Left renal cortex interstitium (tissue), 4 donors: ENCODE results near the gene GALR2. TPM values are rescaled to one million over a fixed set of nuclear protein-coding genes. Genes with fewer than 3 reads are reported as not detected.
A peak's percentile ranks its signal among the peaks of the same experiment; 100 is the strongest.

ENCODE experiments used
- DNase-seq, 4 donors: peaks; one replicate each; pipeline ENCODE4 v3.0.0-alpha.2; 2013; ENCODE audit warnings: low read depth in 4 of 4, low spot score in 2 of 4, missing footprints in 1 of 4
- polyA plus RNA-seq, 4 donors: library from polyadenylated mRNA; unstranded; fragments of 120-200 nt; gene quantifications; one replicate each; pipeline ENCODE4 v1.2.1, GENCODE V29; 2013; ENCODE audit not compliant: insufficient read length in 4 of 4

GALR2 gene
- polyA plus RNA-seq, 4 donors: 0.25 to 0.88 (median 0.26) TPM

DNA sequence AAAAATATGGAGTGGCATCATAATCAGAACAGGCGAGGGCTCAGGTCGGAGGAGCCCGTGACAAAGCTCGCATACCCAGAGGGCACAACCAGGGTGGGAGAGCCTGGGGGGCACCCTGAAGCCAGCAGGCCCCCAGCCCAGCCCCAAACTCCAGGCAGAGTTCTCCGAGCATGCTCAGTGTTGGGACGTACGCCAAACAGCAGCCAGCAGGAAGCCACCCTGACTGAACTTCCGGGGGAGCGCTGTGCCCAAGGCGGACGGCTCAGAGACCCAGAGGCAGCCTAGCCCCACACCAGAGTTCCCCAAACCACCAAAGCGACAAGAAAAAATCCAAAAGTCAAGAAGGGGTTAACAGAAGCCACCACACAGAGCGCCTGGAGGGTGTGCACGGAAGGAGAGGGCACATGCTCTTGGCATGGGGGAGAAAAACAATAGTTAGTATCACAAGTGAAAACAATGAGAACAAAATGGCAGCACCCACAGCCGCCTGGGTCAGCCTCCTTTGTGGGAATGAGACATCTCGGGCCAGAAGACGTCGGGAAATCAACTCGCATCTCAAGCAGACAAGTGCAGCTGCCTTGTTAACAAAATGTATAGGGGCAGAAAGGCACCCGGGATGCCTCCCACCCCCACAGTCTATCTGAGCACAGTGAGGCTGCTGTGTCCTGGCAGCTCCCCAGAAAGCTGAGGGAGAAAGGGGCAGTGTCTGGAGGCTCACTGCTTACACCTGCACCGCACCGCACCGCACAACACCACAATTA, 17.1 kb downstream of the GALR2 start:
- DNase-seq: no peak

DNA sequence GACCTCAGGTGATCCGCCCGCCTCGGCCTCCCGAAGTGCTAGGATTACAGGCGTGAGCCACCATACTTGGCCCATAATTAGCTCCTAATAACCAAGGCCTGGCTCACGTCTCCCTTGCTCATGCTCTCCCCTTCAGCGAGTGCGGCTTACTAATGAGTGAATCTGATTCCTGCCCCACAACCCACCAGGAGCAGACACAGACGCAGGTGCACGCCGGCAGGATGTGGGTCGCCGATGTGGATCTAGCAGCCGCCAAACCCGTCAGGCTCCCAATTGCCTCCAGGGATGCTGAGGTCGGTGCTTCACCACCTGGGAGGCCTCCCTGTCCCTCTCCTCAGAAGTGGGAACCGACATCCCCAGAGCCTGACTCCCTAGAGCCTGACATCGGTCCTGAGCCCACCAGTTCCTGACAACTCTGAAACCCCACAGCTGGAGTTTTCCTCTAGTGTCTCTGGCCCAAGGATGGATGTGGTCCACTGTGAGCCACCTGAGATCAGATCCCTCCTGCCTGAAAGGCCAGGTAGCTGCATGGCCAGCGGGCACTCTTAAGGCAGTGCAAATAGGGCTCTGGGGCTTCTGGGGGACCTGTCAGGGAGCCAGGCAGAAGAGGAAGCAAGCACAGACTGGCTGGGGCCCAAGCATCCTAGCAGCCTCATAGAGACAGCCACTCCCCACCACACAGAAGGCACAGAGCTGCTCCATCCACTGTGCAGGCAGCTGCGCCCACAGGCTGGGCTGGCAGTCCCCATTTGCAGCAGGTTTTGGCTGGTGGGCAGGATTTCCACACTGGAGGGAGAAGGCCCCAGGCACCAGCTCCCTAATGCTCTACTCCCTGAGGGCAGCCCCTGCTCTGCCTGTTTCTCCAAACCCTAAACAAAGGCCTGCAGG, 18.2 kb downstream of the GALR2 start:
- no peak for DNase-seq

DNA sequence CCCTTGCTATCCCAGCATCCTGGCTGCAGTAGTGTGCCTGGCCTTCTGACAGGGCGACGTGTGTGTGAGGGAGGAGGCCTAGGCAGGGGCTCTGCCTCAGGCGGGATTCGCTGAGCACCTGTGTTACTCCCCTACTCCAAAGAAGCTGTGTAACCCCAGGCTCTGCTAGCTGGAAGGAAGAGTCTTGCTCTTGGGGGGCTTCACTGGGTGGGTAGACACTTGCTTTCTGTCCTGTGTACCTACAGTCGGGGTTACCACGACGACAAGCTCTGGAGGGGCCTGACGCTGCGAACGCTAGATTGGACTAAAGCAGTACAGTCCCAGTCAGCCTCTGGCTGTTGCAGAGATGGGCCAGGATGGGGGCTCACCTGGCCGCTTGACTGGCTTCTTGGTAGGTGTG, 19.5 kb downstream of the GALR2 start:
- DNase-seq: no peak

GRCh38 chr17:76095943-76096342, 21.4 kb downstream of the GALR2 start:
- no peak for DNase-seq

GRCh38 chr17:76097716-76098295, 23.2 kb downstream of the GALR2 start:
- no peak for DNase-seq

- no peak for DNase-seq
Measured at GRCh38 chr17:76102944-76103273, 28.3 kb downstream of the GALR2 start.

GRCh38 chr17:76103274-76104139, 28.9 kb downstream of the GALR2 start, which contains the start of gene EXOC7:
Gene EXOC7, minus strand, starts transcription at chr17:76103787. Its CDS starts 95 bp downstream, at chr17:76103692.
- peak; percentile 84 to 94 (median 91) for DNase-seq

DNA sequence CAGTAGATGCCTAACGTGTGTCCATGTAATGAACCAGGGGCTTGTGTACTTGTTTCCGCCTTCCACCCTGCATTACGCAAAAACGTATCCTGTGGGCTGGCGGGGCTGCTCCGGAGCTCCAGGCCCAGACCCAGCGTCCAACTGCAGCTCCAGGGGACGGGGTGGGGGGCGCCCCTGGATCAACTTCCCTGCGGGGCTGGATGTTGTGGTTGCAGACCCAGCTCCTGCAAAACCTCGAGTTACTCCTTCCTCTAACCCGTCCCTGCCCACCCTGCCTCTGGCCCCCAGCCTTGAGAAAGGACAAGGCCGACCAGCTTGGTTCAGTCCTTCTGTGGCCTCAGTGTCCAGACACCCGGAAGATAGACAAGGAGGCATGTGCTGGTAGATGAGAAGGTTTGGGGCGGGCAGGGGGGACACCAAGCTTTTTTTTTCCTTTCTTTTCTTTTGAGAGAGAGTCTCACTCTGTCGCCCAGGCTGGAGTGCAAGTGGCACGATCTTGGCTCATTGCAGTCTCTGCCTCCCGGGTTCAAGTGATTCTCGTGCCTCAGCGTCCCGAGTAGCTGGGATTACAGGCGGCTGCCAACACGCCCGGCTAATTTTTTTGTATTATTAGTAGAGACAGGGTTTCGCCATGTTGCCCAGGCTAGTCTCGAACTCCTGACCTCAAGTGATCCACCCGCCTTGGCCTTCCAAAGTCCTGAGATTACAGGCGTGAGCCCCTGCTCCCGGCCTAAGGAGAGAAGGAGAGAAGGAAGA, 29.7 kb downstream of the GALR2 start:
- no peak for DNase-seq

DNA sequence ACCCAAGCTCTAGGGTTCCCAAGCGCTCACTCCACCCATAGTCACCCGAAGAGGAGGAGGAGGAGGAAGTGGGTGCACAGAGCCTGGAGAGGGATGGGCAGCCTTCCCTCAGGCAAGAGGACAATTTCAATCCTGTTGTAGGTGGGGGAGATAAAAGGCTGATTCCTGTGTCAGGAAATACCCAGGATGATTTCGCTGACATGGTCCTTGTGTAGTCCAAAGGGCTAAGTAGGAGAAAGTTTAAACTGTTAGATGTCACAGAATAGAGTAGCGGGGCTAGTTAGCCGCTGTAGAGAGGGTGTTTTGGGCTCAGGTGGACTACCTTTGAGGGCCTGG, 30.3 kb downstream of the GALR2 start:
- DNase-seq: no peak

DNA sequence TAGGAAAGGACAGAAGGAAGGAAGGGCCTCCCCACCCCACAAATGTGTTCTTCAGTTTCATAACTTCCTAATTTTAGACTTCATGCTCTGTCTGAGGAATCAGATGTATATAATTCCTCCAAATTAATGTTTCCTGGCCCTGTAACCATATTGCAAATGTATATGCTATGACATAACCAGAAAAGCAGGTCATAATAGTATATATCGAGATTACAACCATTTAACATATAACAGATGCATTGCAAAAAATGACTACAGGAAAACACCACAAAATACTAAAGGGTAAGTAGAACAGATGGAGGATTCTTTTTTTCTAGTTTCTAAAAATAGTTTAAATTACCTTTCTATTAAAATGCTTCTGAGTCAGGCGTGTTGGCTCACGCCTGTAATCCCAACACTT, 32.1 kb downstream of the GALR2 start:
- DNase-seq: no peak

DNA sequence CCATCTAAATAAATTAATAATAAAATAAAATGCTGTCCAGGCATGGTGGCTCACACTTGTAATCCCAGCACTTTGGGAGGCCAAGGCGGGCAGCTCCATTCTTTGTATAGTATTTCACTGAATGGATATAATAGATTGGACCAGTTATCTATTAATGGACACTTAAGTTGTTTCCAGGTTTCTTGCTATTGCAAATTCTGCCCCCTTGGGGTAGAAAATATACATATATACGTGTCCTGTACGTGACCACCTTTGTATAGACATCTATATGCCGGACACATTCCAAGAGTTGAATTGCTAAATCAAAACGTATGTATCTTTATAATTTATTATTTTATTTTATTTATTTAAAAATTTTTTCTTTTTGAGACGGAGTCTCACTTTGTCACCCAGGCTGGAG, 32.9 kb downstream of the GALR2 start:
- no peak for DNase-seq

DNA sequence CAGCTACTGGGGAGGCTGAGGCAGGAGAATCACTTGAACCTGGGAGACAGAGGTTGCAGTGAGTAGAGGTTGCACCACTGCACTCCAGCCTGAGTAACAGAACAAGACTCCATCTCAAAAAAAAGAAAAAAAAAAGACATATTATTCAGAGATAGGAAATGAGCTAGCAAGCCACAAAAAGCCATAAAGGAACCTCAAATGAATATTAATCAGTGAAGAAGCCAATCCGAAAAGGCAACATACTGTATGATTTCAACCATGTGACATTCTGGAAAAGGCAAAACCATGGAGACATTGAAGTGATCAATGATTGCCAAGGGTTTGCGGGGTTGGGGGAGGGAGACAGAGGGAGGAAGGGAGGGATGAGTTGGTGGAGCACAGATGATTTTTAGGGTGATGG, 37.4 kb downstream of the GALR2 start:
- no peak for DNase-seq

DNA sequence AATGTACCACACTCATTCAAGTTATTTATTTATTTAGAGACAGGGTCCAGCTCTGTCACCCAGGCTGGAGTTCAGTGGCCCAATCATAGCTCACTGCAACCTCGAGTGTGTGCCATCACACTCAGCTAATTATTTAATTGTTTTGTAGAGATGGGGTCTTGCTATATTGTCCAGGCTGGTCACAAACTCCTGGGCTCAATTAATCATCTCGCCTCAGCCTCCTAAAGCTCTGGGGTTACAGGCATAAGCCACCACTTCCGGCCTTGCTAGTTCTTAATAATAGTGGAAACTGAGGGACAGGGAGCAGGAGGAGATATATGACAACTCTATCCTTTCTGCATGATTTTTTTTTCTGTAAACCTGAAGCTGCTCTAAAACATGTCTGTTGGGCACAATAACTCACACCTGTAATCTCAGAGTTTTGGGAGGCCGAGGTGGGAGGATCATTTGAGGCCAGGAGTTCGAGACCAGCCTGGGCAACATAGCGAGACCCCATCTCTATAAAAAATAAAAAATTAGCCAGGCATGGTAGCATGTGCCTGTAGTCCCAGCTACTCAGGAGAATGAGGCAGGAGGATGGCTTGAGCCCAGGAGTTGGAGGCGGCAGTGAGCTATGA, 40.7 kb downstream of the GALR2 start:
- DNase-seq: no peak

DNA sequence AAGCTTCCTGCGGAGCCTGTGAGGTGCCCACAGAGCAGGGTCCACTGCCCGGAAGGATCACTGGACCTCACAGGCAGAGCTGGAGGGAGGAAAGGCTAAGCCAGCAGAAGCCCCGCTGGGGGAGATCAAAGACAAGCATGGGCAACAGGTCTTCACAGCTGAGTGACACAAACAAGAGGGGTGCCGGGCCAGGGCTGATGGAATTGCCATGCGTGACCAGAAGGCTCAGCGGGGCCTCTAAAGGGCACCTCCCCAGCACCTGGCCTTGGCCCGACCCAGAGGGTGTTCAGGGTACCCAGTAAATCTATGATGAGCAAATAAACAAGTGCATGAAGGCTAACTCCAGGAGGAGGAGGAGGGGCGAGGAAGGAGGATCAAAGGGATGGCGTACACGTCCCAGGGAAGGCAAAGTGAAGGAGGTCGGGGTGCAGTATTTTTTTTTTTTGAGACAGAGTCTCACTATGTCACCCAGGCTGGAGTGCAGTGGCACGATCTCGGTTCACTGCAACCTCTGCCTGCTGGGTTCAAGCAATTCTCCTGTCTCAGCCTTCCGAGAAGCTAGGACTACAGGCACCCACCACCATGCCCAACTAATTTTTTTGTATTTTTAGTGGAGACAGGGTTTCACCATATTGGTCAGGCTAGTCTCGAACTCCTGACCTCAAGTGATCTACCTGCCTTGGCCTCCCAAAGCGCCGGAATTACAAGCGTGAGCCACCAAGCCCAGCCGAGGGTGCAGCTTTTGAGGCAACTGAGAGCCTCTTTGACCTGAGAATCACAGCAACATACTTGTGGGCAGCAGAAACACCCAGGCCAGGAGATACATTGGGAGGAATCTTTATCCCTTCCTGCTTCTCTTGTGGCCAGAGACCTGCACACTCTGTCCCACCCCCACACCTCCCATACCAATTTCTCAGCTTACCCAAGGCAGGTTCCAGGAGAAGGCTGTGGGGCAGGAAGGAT, 45.1 kb downstream of the GALR2 start:
- no peak for DNase-seq

DNA sequence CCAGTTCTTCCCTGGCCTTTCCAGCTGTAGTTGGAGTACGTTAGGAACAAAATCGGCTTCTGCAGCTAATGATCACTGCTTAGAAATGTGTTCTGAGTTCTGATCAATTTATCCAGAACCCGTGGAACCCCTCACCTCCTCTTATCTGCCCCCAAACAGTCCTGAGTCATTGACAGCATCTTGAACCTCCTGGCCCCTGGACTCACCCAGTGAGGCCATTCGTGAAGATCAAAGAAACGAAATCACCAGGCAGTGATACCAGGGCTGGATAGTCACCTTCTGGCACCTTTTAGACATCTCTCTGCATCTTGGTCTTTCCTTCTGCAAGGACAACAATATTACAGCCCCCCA, 46.1 kb downstream of the GALR2 start:
- no peak for DNase-seq

GRCh38 chr17:76121932-76122430, 47.4 kb downstream of the GALR2 start:
- no peak for DNase-seq

GRCh38 chr17:76122431-76123190, 48.0 kb downstream of the GALR2 start:
- no peak for DNase-seq

DNA sequence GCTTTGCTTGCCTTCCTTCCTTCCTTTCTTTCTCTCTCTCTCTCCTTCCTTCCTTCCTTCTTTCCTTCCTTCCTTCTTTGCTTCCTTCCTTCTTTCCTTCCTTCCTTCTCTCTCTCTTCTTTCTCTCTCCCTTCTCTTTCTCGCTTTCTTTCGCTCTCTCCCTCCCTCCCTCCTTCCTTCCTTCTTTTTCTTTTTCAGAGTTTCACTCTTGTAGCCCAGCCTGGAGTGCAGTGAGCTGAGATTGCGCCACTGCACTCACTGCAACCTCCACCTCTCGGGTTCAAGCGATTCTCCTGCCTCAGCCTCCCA, 48.6 kb downstream of the GALR2 start:
- no peak for DNase-seq
